HepG2 (cell line): ENCODE measurements around the gene SEC61A1. TPM values are rescaled to one million over a fixed set of nuclear protein-coding genes. Genes with fewer than 3 reads are reported as not detected.

Experiments used
- ATAC-seq: fragments of 200-7000 bp; cut with Tn5 transposase; 3 replicates; pipeline ENCODE4 v1.9.1; 2020; ENCODE audit warnings: mild to moderate bottlenecking, moderate library complexity
- BruUV-seq: library from RNA; stranded (reverse); fragments of 400-500 nt; replicated peaks from 2 replicates; lab custom pipeline; 2021; lab: Mats Ljungman, UMichigan
- CTCF ChIA-PET: fragments of 300-600 bp; formaldehyde crosslinking; extraction: SDS; loops from one replicate; lab custom pipeline; 2021; ENCODE audit warnings: low total read pairs, inconsistent platforms, low intra/inter-chr PET ratio; lab: Yijun Ruan, JAX
- POLR2A ChIA-PET: fragments of 350-600 bp; sonication (Branson Sonifier 250); formaldehyde crosslinking; loops from one replicate; lab custom pipeline; 2020; ENCODE audit warnings: antibody characterized with exemption, inconsistent platforms; lab: Yijun Ruan, JAX
- DNase-seq: peaks from one replicate; pipeline ENCODE4 v3.0.0-alpha.2; 2015; ENCODE audit warnings: low spot score
- FAIRE-seq: peaks from 3 replicates; lab custom pipeline; 2011; peaks lifted over from hg19 to GRCh38; lab: Jason Lieb, UNC
- H2AFZ ChIP-seq: one replicate; pipeline ENCODE4 v1.6.1; 2011; ENCODE audit warnings: low read length, inconsistent platforms
- H3K27ac ChIP-seq: fragments of 300-600 bp; 3 replicates; pipeline ENCODE4 v1.8.0; 2011; ENCODE audit warnings: mixed run types, mild to moderate bottlenecking, mixed read lengths, low read length, inconsistent platforms; ENCODE audit not compliant: insufficient read depth; ENCODE audit errors: extremely low read length
- H3K27me3 ChIP-seq, 2 experiments: fragments of 200-600 bp in 1 of 2; 2 replicates in 1 of 2; 3 replicates in 1 of 2; pipeline versions ENCODE4 v1.6.0 to v1.8.0; 2011; ENCODE audit warnings: low read length in 2 of 2, mild to moderate bottlenecking in 2 of 2, moderate library complexity in 2 of 2, inconsistent platforms in 1 of 2; ENCODE audit not compliant: insufficient read depth in 2 of 2, control insufficient read depth in 1 of 2
- H3K36me3 ChIP-seq, 2 experiments: fragments of 200-600 bp in 1 of 2; replicated peaks in 1 of 2; 2 replicates in 1 of 2; 3 replicates in 1 of 2; pipeline versions ENCODE4 v1.5.1 to v1.8.0; 2011; ENCODE audit warnings: low read length in 2 of 2, inconsistent platforms in 1 of 2; ENCODE audit not compliant: insufficient read depth in 2 of 2, control insufficient read depth in 1 of 2
- H3K4me1 ChIP-seq: 2 replicates; pipeline ENCODE4 v1.5.1; 2012; ENCODE audit warnings: low read length, inconsistent platforms; ENCODE audit not compliant: insufficient read depth
- H3K4me2 ChIP-seq: 2 replicates; pipeline ENCODE4 v1.6.0; 2011; ENCODE audit warnings: low read depth, low read length, inconsistent platforms
- H3K4me3 ChIP-seq, 3 experiments: fragments of 200-600 bp in 1 of 3; sonication (generic), shearing (Covaris generic) in 1 of 3; replicated peaks in 1 of 3; 2 replicates each; pipeline ENCODE4 v1.5.1; 2011 to 2016; ENCODE audit warnings: low read length in 3 of 3, inconsistent platforms in 2 of 3, low read depth in 2 of 3, mild to moderate bottlenecking in 2 of 3, control low read depth in 1 of 3, mixed read lengths in 1 of 3; ENCODE audit not compliant: insufficient read depth in 1 of 3
- H3K79me2 ChIP-seq: one replicate; pipeline ENCODE4 v1.6.1; 2011; ENCODE audit warnings: low read length, inconsistent platforms; ENCODE audit not compliant: insufficient read depth
- H3K9ac ChIP-seq: 2 replicates; pipeline ENCODE4 v1.6.0; 2011; ENCODE audit warnings: mild to moderate bottlenecking, low read depth, low read length, inconsistent platforms; ENCODE audit not compliant: insufficient read depth
- H3K9me3 ChIP-seq: 2 replicates; pipeline ENCODE4 v1.5.1; 2012; ENCODE audit warnings: mild to moderate bottlenecking, low read length
- H4K20me1 ChIP-seq: 2 replicates; pipeline ENCODE4 v1.6.0; 2011; ENCODE audit warnings: inconsistent platforms, mild to moderate bottlenecking, low read length, moderate library complexity; ENCODE audit not compliant: insufficient read depth
- MAFG ChIP-seq: sonication (generic); formaldehyde crosslinking; IDR thresholded peaks from 2 replicates; pipeline ENCODE4 v1.5.1; 2020; ENCODE audit warnings: mild to moderate bottlenecking, missing genetic modification reagents
- NR2F6 ChIP-seq, 2 experiments: IDR thresholded peaks; 2 replicates each; pipeline ENCODE4 v1.6.1; 2016; ENCODE audit warnings: antibody characterized with exemption in 1 of 2, mild to moderate bottlenecking in 1 of 2
- PATZ1 ChIP-seq: sonication (generic); formaldehyde crosslinking; IDR thresholded peaks from 2 replicates; pipeline ENCODE4 v1.4.0; 2020; ENCODE audit warnings: missing genetic modification reagents
- SALL2 ChIP-seq: sonication (generic); formaldehyde crosslinking; IDR thresholded peaks from 2 replicates; pipeline ENCODE4 v1.8.1; 2023; ENCODE audit warnings: mild to moderate bottlenecking, missing genetic modification reagents, inconsistent platforms
- SETDB1 ChIP-seq: sonication (generic); formaldehyde crosslinking; IDR thresholded peaks from 2 replicates; pipeline ENCODE4 v1.5.1; 2020; ENCODE audit warnings: missing genetic modification reagents, mild to moderate bottlenecking, borderline replicate concordance
- SOX13 ChIP-seq, 3 experiments: fragments of 450-650 bp in 1 of 3; sonication (generic) in 1 of 3; formaldehyde crosslinking in 1 of 3; IDR thresholded peaks in 2 of 3; conservative IDR thresholded peaks in 1 of 3; 2 replicates each; pipeline versions ENCODE4 v1.5.0 to v1.6.1; 2016 to 2020; ENCODE audit warnings: antibody characterized with exemption in 1 of 3, mild to moderate bottlenecking in 1 of 3, missing compliant biosample characterization in 1 of 3, missing genetic modification reagents in 1 of 3, moderate library complexity in 1 of 3
- ZBTB46 ChIP-seq: sonication (generic); formaldehyde crosslinking; IDR thresholded peaks from 2 replicates; pipeline ENCODE4 v1.4.0; 2020; ENCODE audit warnings: mild to moderate bottlenecking, missing genetic modification reagents, borderline replicate concordance
- ZNF253 ChIP-seq: sonication (generic); formaldehyde crosslinking; IDR thresholded peaks from 2 replicates; pipeline ENCODE4 v1.8.0; 2022; ENCODE audit warnings: mild to moderate bottlenecking, missing genetic modification reagents, borderline replicate concordance
- ZNF354B ChIP-seq: sonication (generic); formaldehyde crosslinking; IDR thresholded peaks from 2 replicates; pipeline ENCODE4 v1.8.0; 2022; ENCODE audit warnings: mild to moderate bottlenecking, missing genetic modification reagents
- ZNF543 ChIP-seq: sonication (generic); formaldehyde crosslinking; IDR thresholded peaks from 2 replicates; pipeline ENCODE4 v1.4.0; 2020; ENCODE audit warnings: mild to moderate bottlenecking, missing genetic modification reagents
- ZNF782 ChIP-seq: sonication (generic); formaldehyde crosslinking; IDR thresholded peaks from 2 replicates; pipeline ENCODE4 v1.4.0; 2020; ENCODE audit warnings: missing genetic modification reagents, mild to moderate bottlenecking, borderline replicate concordance
- WGBS: methylation state at CpG from one replicate; pipeline ENCODE4 v1.1.6; 2017; ENCODE audit warnings: low lambda C conversion rate; 5-methylcytosine and 5-hydroxymethylcytosine counted together
- in situ Hi-C: cut with HindIII; loops from 2 replicates; pipeline ENCODE4 v1.10.0; 2017; ENCODE audit warnings: low pct_unique_long_range_greater_than_20kb; ENCODE audit not compliant: extremely low pct_ligation_motif_present
- intact Hi-C: fragments of 100-400 bp; cut with micrococcal nuclease; formaldehyde crosslinking; loops from one replicate; pipeline ENCODE4 v1.10.0; 2022; ENCODE audit not compliant: unreplicated experiment
- polyA plus RNA-seq, 8 experiments: library from polyadenylated mRNA; depleted of rRNA in 3 of 8; stranded (reverse) in 7 of 8; unstranded in 1 of 8; fragments of >200 nt; fragmentation: Illumina TruSeq in 4 of 8; extraction: Trizol in 4 of 8; gene quantifications; 2 replicates each; pipeline versions ENCODE4 v1.2.1 to v1.2.3, GENCODE V29; 2011 to 2016; ENCODE audit warnings: low read depth in 4 of 8, missing spikeins in 1 of 8, mixed read lengths in 1 of 8; ENCODE audit not compliant: insufficient read depth in 1 of 8
- total RNA-seq, 5 experiments: library from RNA; depleted of rRNA; stranded (reverse); fragments of >200 nt; fragmentation: Illumina TruSeq; extraction: Trizol; gene quantifications; 2 replicates each; pipeline ENCODE4 v1.2.3, GENCODE V29; 2016; ENCODE audit warnings: low read depth in 1 of 5
- TF ChIP-seq, protein P1 (sequence below): conservative IDR thresholded peaks from 2 replicates; pipeline ENCODE4 v1.6.1; 2018; ENCODE audit warnings: missing genetic modification reagents

The SEC61A1 gene
- total and polyA plus RNA-seq, 2 of the 13 experiments (the other 11 are each of a cell fraction or from before 2014, with no cell fraction given): 170 to 203 TPM

- DNase-seq: no peak
- Histone ChIP-seq H3K27me3 (no peaks in the 10 kb centered on the region), H3K27ac (no peak overlapping the region), H3K4me3 (no peak overlapping the region), H4K20me1 (no peaks in the 10 kb centered on the region), H3K9me3 (no peaks in the 10 kb centered on the region), H3K79me2 (no peaks in the 10 kb centered on the region), H2AFZ (no peak overlapping the region), H3K4me1 (peaks cover 10% of the 10 kb centered on the region; the same call in 1 of the 2 replicates), H3K36me3 (peaks cover 13 to 65% of the 10 kb centered on the region in 2 experiments), H3K4me2 (no peak overlapping the region), H3K9ac (no peak overlapping the region)
- intact Hi-C loops (no loop called here), in situ Hi-C loops (no loop called here)
- BruUV-seq: no TSS peak
- CTCF ChIA-PET: no interaction called here
- no peak for ATAC-seq
- FAIRE-seq: no peak
- WGBS: 97% methylated on average over 6 of the region's 9 CpGs
- POLR2A ChIA-PET: interaction anchor here (1.2 kb wide), 1 partner anchor 44 kb away, joined by 5 read pairs; the partner anchor contains the start of gene RUVBL1
- TF ChIP-seq SALL2 (CRISPR knock-in tag) (no peak), ZNF543 (no peak), MAFG (CRISPR knock-in tag) (no peak), NR2F6 (IDR thresholded peaks at IDR 0.05) (no peak), NR2F6 (CRISPR knock-in tag; IDR thresholded peaks at IDR 0.05) (no peak), SOX13 (IDR thresholded peaks at IDR 0.05) (no peak), SOX13 (CRISPR knock-in tag; conservative IDR thresholded peaks at IDR 0.05 in 1 of 2, IDR thresholded peaks at IDR 0.05 in 1 of 2) (no peak), ZBTB46 (no peak), ZNF253 (no peak), ZNF354B (CRISPR knock-in tag) (no peak), PATZ1 (CRISPR knock-in tag) (no peak), SETDB1 (CRISPR knock-in tag) (no peak), ZNF782 (CRISPR knock-in tag) (no peak)
- TF ChIP-seq, protein P1, sequence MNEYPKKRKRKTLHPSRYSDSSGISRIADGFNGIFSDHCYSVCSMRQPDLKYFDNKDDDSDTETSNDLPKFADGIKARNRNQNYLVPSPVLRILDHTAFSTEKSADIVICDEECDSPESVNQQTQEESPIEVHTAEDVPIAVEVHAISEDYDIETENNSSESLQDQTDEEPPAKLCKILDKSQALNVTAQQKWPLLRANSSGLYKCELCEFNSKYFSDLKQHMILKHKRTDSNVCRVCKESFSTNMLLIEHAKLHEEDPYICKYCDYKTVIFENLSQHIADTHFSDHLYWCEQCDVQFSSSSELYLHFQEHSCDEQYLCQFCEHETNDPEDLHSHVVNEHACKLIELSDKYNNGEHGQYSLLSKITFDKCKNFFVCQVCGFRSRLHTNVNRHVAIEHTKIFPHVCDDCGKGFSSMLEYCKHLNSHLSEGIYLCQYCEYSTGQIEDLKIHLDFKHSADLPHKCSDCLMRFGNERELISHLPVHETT (CRISPR knock-in tag): no peak
Measured at GRCh38 chr3:128079823-128080222, 27.6 kb downstream of the SEC61A1 start.
